Measurements from ENCODE around the gene PTPRD. TPM values are rescaled to one million over a fixed set of nuclear protein-coding genes. Genes with fewer than 3 reads are reported as not detected.

PTPRD gene
- total RNA-seq, 1 experiment from 2014 or later = 69.6 TPM

DNA sequence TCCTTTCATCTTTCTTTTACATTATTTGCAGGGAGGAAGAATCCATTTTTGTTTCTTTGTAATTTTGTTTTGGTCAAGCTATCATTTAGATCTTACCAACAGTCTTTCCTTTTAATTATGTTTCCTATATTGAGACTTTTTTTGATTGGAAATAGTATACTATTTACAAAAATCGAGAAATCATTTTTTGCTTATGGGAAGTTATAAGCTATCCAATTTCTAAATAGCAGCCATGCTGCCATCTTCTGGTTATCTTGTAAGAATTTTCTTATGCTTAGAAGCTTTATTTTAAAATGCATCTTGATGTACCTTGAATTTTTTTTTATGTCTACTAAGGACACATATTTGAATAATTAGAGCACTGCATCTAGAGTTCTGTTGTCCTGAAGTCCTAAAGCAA is 821.2 kb downstream of the PTPRD start (continued):
- TF ChIP-seq, protein P1, sequence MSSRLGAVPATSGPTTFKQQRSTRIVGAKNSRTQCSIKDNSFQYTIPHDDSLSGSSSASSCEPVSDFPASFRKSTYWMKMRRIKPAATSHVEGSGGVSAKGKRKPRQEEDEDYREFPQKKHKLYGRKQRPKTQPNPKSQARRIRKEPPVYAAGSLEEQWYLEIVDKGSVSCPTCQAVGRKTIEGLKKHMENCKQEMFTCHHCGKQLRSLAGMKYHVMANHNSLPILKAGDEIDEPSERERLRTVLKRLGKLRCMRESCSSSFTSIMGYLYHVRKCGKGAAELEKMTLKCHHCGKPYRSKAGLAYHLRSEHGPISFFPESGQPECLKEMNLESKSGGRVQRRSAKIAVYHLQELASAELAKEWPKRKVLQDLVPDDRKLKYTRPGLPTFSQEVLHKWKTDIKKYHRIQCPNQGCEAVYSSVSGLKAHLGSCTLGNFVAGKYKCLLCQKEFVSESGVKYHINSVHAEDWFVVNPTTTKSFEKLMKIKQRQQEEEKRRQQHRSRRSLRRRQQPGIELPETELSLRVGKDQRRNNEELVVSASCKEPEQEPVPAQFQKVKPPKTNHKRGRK (CRISPR knock-in tag; IDR thresholded peaks at IDR 0.05; ENCODE audit: borderline replicate concordance) = no peak
- no peak for TF ChIP-seq ELF4 (CRISPR knock-in tag; IDR thresholded peaks at IDR 0.05; ENCODE audit: low read depth)
- no peak for TF ChIP-seq GABPB1 (CRISPR knock-in tag; IDR thresholded peaks at IDR 0.05)

DNA sequence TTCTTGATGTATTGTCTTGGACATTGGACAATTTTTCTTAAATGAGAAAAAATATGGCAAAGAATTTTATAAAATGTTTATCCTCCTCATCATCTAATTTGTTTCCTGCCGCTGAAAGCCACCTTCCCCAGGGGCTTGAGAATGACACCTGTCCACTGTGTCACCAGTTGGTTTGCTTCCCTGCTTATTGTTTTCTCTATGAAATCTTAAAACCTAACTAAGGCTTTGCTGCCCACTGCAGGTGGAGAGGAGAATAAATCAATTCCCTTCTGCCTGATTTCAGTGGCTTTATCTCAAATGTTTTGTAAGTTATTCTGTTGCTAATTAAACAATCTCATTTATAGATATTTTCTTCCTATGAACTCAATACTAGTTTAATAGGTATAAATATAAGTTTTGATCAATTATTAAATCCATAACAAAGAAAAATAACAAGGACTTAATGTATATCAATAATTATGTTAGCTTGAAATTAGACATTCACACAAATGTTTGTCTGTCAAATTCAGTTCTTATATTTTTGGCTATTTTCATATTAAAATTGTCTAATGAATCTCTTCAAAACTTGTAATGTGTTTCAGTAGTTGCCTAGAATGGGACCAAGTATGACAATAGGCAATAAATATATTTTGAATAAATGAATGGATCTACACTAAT is 822.5 kb downstream of the PTPRD start:
- H3K4me3 Mint-ChIP-seq = no peak overlapping the region
- POLR2A ChIA-PET = no interaction called here
- no peaks in the 10 kb centered on the region for H3K27me3 Mint-ChIP-seq (ENCODE audit: low read depth)
- no peaks in the 10 kb centered on the region for H3K9me3 Mint-ChIP-seq
- H3K4me1 Mint-ChIP-seq = no peaks in the 10 kb centered on the region
- TF ChIP-seq JAZF1 (CRISPR knock-in tag; IDR thresholded peaks at IDR 0.05) = no peak
- TF ChIP-seq, protein P2, sequence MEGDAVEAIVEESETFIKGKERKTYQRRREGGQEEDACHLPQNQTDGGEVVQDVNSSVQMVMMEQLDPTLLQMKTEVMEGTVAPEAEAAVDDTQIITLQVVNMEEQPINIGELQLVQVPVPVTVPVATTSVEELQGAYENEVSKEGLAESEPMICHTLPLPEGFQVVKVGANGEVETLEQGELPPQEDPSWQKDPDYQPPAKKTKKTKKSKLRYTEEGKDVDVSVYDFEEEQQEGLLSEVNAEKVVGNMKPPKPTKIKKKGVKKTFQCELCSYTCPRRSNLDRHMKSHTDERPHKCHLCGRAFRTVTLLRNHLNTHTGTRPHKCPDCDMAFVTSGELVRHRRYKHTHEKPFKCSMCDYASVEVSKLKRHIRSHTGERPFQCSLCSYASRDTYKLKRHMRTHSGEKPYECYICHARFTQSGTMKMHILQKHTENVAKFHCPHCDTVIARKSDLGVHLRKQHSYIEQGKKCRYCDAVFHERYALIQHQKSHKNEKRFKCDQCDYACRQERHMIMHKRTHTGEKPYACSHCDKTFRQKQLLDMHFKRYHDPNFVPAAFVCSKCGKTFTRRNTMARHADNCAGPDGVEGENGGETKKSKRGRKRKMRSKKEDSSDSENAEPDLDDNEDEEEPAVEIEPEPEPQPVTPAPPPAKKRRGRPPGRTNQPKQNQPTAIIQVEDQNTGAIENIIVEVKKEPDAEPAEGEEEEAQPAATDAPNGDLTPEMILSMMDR (IDR thresholded peaks at IDR 0.05) = peak; percentile 63; the same call in 1 of the 2 replicates
- H3K27ac Mint-ChIP-seq = no peak overlapping the region
- peak; percentile 46 for ATAC-seq
- H3K36me3 Mint-ChIP-seq = no peaks in the 10 kb centered on the region
- DNase-seq (ENCODE audit: low spot score) = peak; percentile 26
- CTCF ChIA-PET = interaction anchor here (1.0 to 4.9 kb wide), 10 partner anchors 10 to 461 kb away, joined by 3 to 47 read pairs (median 5); no protein-coding TSS in a partner anchor

DNA sequence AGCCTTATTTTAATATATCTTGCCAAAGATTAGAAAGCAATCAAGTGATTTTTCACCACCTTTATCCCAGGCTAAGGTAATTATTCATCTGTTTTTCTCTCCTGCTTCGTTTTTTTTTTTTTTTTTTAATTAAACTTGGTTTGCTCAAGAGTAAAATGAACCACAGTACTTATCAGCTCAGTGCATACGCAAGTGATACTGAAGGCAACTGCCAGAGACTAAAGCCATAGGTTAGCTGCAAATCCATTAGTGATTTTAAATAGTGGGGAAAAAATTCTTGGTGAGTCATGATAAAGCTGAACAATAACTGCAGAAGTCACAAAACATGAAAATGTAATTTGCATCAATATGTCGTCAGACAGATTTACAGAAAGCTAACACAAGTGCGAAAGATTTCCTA is 829.1 kb downstream of the PTPRD start:
- POLR2A ChIA-PET = no interaction called here
- H3K4me1 Mint-ChIP-seq = no peaks in the 10 kb centered on the region
- no peak overlapping the region for H3K4me3 Mint-ChIP-seq
- no peak overlapping the region for H3K27ac Mint-ChIP-seq
- CTCF ChIA-PET = interaction anchor here (0.7 to 1.6 kb wide), 3 partner anchors 159 to 421 kb away, joined by 3 to 4 read pairs (median 3); no protein-coding TSS in a partner anchor
- H3K36me3 Mint-ChIP-seq = no peaks in the 10 kb centered on the region
- ATAC-seq (no peak), DNase-seq (ENCODE audit: low spot score) (no peak)
- H3K9me3 Mint-ChIP-seq = no peaks in the 10 kb centered on the region
- no peaks in the 10 kb centered on the region for H3K27me3 Mint-ChIP-seq (ENCODE audit: low read depth)
- TF ChIP-seq PRRX2 (CRISPR knock-in tag; IDR thresholded peaks at IDR 0.05) = no peak
- TF ChIP-seq, protein P3, sequence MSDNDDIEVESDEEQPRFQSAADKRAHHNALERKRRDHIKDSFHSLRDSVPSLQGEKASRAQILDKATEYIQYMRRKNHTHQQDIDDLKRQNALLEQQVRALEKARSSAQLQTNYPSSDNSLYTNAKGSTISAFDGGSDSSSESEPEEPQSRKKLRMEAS (CRISPR knock-in tag; IDR thresholded peaks at IDR 0.05) = no peak
- TF ChIP-seq, protein P4, sequence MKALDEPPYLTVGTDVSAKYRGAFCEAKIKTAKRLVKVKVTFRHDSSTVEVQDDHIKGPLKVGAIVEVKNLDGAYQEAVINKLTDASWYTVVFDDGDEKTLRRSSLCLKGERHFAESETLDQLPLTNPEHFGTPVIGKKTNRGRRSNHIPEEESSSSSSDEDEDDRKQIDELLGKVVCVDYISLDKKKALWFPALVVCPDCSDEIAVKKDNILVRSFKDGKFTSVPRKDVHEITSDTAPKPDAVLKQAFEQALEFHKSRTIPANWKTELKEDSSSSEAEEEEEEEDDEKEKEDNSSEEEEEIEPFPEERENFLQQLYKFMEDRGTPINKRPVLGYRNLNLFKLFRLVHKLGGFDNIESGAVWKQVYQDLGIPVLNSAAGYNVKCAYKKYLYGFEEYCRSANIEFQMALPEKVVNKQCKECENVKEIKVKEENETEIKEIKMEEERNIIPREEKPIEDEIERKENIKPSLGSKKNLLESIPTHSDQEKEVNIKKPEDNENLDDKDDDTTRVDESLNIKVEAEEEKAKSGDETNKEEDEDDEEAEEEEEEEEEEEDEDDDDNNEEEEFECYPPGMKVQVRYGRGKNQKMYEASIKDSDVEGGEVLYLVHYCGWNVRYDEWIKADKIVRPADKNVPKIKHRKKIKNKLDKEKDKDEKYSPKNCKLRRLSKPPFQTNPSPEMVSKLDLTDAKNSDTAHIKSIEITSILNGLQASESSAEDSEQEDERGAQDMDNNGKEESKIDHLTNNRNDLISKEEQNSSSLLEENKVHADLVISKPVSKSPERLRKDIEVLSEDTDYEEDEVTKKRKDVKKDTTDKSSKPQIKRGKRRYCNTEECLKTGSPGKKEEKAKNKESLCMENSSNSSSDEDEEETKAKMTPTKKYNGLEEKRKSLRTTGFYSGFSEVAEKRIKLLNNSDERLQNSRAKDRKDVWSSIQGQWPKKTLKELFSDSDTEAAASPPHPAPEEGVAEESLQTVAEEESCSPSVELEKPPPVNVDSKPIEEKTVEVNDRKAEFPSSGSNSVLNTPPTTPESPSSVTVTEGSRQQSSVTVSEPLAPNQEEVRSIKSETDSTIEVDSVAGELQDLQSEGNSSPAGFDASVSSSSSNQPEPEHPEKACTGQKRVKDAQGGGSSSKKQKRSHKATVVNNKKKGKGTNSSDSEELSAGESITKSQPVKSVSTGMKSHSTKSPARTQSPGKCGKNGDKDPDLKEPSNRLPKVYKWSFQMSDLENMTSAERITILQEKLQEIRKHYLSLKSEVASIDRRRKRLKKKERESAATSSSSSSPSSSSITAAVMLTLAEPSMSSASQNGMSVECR (CRISPR knock-in tag; IDR thresholded peaks at IDR 0.05; ENCODE audit: borderline replicate concordance) = no peak
- TF ChIP-seq, protein P2 (IDR thresholded peaks at IDR 0.05) = no peak
- no peak for TF ChIP-seq SP1 (CRISPR knock-in tag; conservative IDR thresholded peaks at IDR 0.05)
- TF ChIP-seq, protein P5, sequence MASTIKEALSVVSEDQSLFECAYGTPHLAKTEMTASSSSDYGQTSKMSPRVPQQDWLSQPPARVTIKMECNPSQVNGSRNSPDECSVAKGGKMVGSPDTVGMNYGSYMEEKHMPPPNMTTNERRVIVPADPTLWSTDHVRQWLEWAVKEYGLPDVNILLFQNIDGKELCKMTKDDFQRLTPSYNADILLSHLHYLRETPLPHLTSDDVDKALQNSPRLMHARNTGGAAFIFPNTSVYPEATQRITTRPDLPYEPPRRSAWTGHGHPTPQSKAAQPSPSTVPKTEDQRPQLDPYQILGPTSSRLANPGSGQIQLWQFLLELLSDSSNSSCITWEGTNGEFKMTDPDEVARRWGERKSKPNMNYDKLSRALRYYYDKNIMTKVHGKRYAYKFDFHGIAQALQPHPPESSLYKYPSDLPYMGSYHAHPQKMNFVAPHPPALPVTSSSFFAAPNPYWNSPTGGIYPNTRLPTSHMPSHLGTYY (CRISPR knock-in tag; IDR thresholded peaks at IDR 0.05) = no peak
- no peak for TF ChIP-seq FOXJ3 (CRISPR knock-in tag; IDR thresholded peaks at IDR 0.05; ENCODE audit: borderline replicate concordance)
- no peak for TF ChIP-seq FOXP1 (CRISPR knock-in tag; IDR thresholded peaks at IDR 0.05; ENCODE audit: borderline replicate concordance)
- no peak for TF ChIP-seq RELA (CRISPR knock-in tag; IDR thresholded peaks at IDR 0.05; ENCODE audit: borderline replicate concordance)
- TF ChIP-seq TP53 (CRISPR knock-in tag; IDR thresholded peaks at IDR 0.05) = no peak
- no peak for TF ChIP-seq ZNF219 (CRISPR knock-in tag; IDR thresholded peaks at IDR 0.05; ENCODE audit: borderline replicate concordance)
- TF ChIP-seq, protein P6, sequence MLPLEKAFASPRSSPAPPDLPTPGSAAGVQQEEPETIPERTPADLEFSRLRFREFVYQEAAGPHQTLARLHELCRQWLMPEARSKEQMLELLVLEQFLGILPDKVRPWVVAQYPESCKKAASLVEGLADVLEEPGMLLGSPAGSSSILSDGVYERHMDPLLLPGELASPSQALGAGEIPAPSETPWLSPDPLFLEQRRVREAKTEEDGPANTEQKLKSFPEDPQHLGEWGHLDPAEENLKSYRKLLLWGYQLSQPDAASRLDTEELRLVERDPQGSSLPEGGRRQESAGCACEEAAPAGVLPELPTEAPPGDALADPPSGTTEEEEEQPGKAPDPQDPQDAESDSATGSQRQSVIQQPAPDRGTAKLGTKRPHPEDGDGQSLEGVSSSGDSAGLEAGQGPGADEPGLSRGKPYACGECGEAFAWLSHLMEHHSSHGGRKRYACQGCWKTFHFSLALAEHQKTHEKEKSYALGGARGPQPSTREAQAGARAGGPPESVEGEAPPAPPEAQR (CRISPR knock-in tag; IDR thresholded peaks at IDR 0.05) = no peak
- TF ChIP-seq, protein P7, sequence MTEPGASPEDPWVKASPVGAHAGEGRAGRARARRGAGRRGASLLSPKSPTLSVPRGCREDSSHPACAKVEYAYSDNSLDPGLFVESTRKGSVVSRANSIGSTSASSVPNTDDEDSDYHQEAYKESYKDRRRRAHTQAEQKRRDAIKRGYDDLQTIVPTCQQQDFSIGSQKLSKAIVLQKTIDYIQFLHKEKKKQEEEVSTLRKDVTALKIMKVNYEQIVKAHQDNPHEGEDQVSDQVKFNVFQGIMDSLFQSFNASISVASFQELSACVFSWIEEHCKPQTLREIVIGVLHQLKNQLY (CRISPR knock-in tag; IDR thresholded peaks at IDR 0.05) = no peak
- TF ChIP-seq ZNF416 (CRISPR knock-in tag; IDR thresholded peaks at IDR 0.05) = no peak
